ENCODE data around the gene NUPR1.
"Not testable (repeated sequence)": the region's sequence is repeated elsewhere in the genome, so short reads cannot be mapped to it uniquely, and the experiment has no call there.

The NUPR1 gene

GRCh38 chr16:28527985-28528384 lies 10.8 kb downstream of the NUPR1 start:
- DNase-seq (ENCODE audit: low read depth in 3 of 3, low spot score in 1 of 3), result no peak

DNA sequence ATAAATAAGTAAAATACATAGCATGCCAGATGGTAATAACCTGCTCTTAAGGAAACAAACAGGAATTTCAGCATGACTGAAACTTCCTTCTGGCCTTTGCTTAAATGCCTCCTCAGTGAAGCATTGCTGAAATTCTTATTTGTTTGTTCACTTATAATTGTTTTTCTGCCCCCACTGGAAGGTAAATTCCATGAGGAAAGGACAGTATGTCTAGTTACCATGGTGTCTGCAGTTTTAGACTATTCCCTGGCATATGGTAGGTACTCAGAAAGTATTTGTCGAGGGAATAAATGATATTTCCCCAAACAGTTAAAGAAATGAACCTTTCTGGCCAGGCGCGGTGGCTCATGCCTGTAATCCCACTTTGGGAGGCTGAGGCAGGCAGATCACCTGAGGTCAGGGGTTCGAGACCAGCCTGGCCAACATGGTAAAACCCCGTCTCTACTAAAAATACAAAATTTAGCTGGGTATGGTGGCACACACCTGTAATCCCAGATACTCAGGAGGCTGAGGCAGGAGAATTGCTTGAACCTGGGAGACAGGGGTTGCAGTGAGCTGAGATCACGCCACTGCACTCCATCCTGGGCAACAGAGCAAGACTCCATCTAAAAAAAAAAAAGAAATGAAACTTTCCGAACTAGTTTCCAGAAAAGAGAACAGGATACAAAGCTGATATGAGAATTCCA lies 11.5 kb downstream of the NUPR1 start:
- not testable (repeated sequence) for DNase-seq (ENCODE audit: low read depth in 3 of 3, low spot score in 1 of 3)

GRCh38 chr16:28526201-28527099 lies 12.3 kb downstream of the NUPR1 start:
- DNase-seq (ENCODE audit: low read depth in 3 of 3, low spot score in 1 of 3), result no peak

DNA sequence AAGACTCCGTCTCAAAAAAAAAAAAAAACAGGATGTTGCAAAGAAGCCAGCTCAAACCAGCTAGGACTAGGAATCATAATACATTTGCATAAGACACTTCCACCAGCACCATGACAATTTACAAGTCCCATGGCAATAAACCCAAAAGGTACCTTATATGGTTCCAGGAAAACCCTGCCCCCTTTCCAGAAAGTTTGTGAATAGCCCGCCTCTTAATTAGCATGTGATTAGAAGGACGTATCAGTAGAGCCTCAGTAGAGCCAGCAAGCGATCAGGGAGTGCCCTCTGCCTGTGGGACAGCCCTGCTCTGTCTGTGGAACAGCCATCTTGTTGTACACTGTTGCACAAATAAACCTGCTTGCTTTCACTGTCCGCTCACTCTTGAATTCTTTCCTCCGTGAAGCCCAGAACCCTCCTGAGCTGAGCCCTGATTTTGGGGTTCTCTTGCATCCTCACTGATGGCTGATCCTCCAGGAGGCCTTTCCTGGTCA lies 14.0 kb downstream of the NUPR1 start:
- DNase-seq (ENCODE audit: low read depth in 3 of 3, low spot score in 1 of 3), result no peak

DNA sequence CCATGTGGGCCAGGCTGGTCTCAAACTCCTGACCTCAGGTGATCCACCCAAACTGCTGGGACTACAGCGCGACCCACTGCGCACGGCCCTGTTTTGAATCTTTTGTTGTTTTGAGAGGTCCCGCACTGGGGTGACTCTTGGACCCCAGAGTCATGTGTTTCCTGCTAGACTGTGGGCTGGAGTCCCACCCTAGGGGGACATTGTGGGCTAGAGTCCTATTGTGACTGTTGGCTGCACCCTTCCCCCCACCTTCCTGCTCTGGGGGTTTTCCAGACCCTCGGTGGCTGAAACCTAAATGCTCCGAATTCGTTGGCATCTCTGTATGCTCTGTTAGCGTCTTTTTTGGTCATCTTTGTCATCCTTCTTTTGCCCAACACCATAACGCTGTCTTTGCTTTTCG lies 16.0 kb downstream of the NUPR1 start:
- no peak for DNase-seq (ENCODE audit: low read depth in 3 of 3, low spot score in 1 of 3)

- no peak for DNase-seq (ENCODE audit: low read depth in 3 of 3, low spot score in 1 of 3)
Observed at GRCh38 chr16:28521436-28521835, 17.3 kb downstream of the NUPR1 start.

DNA sequence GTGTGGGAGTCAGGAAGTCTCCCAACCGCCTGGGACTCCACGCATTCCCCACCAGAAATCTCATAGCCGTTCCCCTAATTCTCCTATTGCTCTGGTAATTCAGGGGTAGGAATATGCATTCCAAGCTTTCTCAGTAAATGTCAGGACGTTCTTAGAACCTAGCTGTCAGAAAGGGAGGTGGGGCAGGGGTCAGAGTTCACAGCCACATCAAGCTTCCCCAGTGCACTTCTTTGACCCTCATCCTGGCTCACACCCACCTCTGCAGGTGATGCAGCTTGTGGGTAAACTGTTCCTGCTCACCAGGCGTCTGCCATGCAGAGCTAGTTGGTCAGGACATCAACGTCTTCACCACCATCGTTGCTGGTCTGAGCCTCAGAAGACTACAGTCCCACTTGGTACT lies 18.1 kb downstream of the NUPR1 start:
- DNase-seq (ENCODE audit: low read depth in 3 of 3, low spot score in 1 of 3), result no peak

DNA sequence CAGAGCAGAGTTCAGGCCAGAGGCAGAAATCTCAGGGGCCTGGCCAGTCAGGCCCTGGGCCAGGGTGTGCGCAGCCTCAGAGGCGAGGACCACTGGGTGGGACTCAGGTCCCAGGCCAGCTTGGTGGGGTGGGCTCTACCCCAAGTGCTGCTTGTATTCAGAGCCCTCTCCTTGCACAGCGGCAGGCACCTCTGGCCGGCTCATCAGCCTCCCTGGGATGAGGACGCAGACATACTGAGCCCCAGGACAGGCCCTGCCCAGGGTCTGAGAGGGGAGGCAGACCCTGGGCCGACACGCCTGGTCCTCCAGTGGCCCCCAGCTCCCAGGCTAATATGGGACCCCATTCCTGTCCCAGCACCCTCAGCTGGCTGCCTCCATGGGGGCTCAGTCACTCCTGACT lies 24.5 kb downstream of the NUPR1 start:
- no peak for DNase-seq (ENCODE audit: low read depth in 3 of 3, low spot score in 1 of 3)

- no peak for DNase-seq (ENCODE audit: low read depth in 3 of 3, low spot score in 1 of 3)
Observed at GRCh38 chr16:28513484-28514181, 25.1 kb downstream of the NUPR1 start.

- no peak for DNase-seq (ENCODE audit: low read depth in 3 of 3, low spot score in 1 of 3)
Observed at GRCh38 chr16:28511801-28512789, 26.7 kb downstream of the NUPR1 start.

- no peak for DNase-seq (ENCODE audit: low read depth in 3 of 3, low spot score in 1 of 3)
Observed at GRCh38 chr16:28511031-28511430, 27.7 kb downstream of the NUPR1 start.

GRCh38 chr16:28505489-28506137 lies 33.2 kb downstream of the NUPR1 start:
- no peak for DNase-seq (ENCODE audit: low read depth in 3 of 3, low spot score in 1 of 3)

- no peak for DNase-seq (ENCODE audit: low read depth in 3 of 3, low spot score in 1 of 3)
Observed at GRCh38 chr16:28504707-28505404, 33.9 kb downstream of the NUPR1 start.

GRCh38 chr16:28503470-28504259 lies 35.1 kb downstream of the NUPR1 start:
- DNase-seq (ENCODE audit: low read depth in 3 of 3, low spot score in 1 of 3), result no peak

DNA sequence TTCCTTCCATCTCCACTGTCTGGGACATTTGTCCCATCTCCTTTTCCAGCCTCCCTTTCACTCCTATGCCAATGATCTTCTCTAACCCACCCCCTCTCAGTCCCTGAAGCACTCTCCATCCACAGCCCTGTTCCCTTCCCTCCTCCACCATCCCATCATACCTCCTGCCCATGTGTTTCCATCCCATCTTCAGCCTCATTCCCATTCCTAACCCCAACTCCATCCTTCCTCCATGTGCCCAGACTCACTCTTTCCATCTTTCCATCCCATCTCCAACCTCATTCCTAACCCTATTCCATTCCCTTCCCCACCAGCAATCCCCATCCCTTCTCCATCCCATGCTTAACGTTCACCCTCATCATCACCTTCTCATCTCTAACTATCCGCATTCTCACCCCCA lies 36.5 kb downstream of the NUPR1 start:
- no peak for DNase-seq (ENCODE audit: low read depth in 3 of 3, low spot score in 1 of 3)

DNA sequence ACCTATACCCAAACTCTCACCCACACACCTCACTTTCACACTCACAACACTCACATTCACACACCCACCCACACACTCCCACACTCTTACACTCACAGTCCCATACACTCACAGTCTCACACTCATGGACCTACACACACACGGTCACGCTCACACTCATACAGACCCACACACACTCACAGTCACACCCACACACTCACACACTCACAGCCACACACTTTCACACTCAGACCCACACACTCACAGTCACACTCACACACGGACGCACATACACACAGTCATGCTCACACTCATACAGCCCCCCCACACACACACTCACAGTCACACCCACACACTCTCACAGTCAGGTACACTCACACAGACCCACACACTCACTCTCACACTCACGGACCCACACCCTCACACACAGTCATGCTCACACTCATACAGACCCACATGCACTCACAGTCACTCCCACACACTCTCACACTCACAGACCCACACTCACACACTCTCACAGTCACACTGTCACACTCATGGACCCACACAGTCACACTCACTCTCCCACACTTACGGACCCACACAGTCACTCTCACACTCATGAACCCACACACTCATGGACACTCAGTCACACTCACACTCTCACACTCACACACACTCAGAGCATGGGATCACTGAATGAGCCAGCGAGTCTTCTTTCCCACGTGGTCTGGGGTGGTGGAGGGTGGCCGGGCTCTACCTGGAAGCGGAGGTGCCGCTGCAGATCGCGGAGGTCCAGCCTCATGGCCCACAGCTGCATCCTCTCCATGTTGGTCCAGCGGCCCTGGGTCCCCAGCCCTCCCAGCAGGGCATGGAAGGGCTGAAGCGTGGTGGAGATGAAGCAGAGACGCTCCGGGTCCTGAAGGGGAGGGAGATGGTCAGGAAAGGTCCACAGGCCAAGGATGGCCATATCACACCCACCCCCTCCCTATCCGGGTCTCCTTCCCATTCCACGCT lies 37.2 kb downstream of the NUPR1 start:
- no peak for DNase-seq (ENCODE audit: low read depth in 3 of 3, low spot score in 1 of 3)

DNA sequence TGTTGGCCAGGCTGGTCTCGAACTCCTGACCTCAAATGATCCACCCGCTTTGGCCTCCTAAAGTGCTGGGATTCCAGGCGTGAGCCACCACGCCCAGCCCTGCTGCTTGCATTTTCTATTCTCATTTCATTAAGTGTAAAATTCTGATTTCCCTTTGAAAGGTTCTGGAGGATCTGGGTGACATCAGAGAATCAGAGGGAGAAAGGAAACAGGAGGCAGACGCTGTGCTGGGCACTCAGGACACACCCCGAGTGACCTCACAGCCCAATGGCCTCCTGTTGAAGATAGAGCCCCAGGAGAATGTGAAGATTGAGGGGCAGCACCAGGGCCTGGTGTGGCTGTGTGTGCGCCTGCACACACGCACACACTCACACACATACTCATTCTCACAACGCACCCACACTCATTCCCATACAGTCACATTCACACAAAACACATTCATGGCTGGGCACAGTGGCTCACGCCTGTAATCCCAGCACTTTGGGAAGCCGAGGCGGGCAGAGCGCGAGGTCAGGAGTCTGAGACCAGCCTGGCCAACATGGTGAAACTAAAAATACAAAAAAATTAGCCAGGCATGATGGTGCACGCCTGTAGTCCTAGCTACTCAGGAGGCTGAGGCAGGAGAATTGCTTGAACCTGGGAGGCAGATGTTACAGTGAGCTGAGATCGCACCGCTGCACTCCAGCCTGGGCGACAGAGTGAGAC lies 38.1 kb downstream of the NUPR1 start:
- DNase-seq (ENCODE audit: low read depth in 3 of 3, low spot score in 1 of 3), result not testable (repeated sequence)
